Trophoblast cell (in vitro differentiated cells and primary cell): ENCODE measurements around the gene MRPL17.

Experiments used
- DNase-seq, 2 donors: peaks; one replicate each; pipeline ENCODE4 v3.0.0-alpha.2; 2016
- H2AFZ ChIP-seq: 2 replicates; pipeline ENCODE4 v1.6.1; 2013; ENCODE audit warnings: low read length, moderate library complexity, mild to moderate bottlenecking; ENCODE audit not compliant: insufficient read depth, poor library complexity
- H2AK5ac ChIP-seq: 2 replicates; pipeline ENCODE4 v1.6.1; 2013; ENCODE audit warnings: mild to moderate bottlenecking, low read length
- H2BK120ac ChIP-seq: 2 replicates; pipeline ENCODE4 v1.6.1; 2013; ENCODE audit warnings: low read length, mild to moderate bottlenecking, moderate library complexity; ENCODE audit not compliant: insufficient read depth, poor library complexity
- H2BK12ac ChIP-seq: 2 replicates; pipeline ENCODE4 v1.6.1; 2013; ENCODE audit warnings: mild to moderate bottlenecking, low read length, moderate library complexity
- H2BK5ac ChIP-seq: 2 replicates; pipeline ENCODE4 v1.6.1; 2013; ENCODE audit warnings: low read length, low read depth, moderate library complexity, mild to moderate bottlenecking; ENCODE audit not compliant: poor library complexity
- H3K14ac ChIP-seq: 2 replicates; pipeline ENCODE4 v1.6.1; 2013; ENCODE audit warnings: mild to moderate bottlenecking, low read length
- H3K18ac ChIP-seq: 2 replicates; pipeline ENCODE4 v1.6.1; 2013; ENCODE audit warnings: mild to moderate bottlenecking, low read length
- H3K23ac ChIP-seq: 2 replicates; pipeline ENCODE4 v1.6.1; 2013; ENCODE audit warnings: low read length
- H3K27ac ChIP-seq: 2 replicates; pipeline ENCODE4 v1.5.1; 2013; ENCODE audit warnings: low read depth, mild to moderate bottlenecking, inconsistent platforms, low read length, moderate library complexity
- H3K27me3 ChIP-seq: 2 replicates; pipeline ENCODE4 v1.6.1; 2013; ENCODE audit warnings: inconsistent platforms, mild to moderate bottlenecking, low read length, moderate library complexity; ENCODE audit not compliant: insufficient read depth
- H3K36me3 ChIP-seq, 2 experiments: 1 replicate in 1 of 2; 2 replicates in 1 of 2; pipeline ENCODE4 v1.6.1; 2013; ENCODE audit warnings: low read length in 2 of 2, mild to moderate bottlenecking in 2 of 2, moderate library complexity in 1 of 2; ENCODE audit not compliant: insufficient read depth in 2 of 2, control insufficient read depth in 1 of 2
- H3K4ac ChIP-seq: 2 replicates; pipeline ENCODE4 v1.6.1; 2013; ENCODE audit warnings: low read depth, mild to moderate bottlenecking, low read length, moderate library complexity
- H3K4me1 ChIP-seq, 2 experiments: 1 replicate in 1 of 2; 2 replicates in 1 of 2; pipeline ENCODE4 v1.6.1; 2013; ENCODE audit warnings: low read length in 2 of 2, mild to moderate bottlenecking in 2 of 2, moderate library complexity in 1 of 2; ENCODE audit not compliant: insufficient read depth in 2 of 2, control insufficient read depth in 1 of 2
- H3K4me2 ChIP-seq: 2 replicates; pipeline ENCODE4 v1.6.1; 2013; ENCODE audit warnings: inconsistent platforms, mild to moderate bottlenecking, low read length, moderate library complexity
- H3K4me3 ChIP-seq: 2 replicates; pipeline ENCODE4 v1.5.1; 2013; ENCODE audit warnings: mild to moderate bottlenecking, low read depth, low read length, inconsistent platforms
- H3K79me1 ChIP-seq: one replicate; pipeline ENCODE4 v1.6.1; 2013; ENCODE audit warnings: low read length
- H3K79me2 ChIP-seq: 2 replicates; pipeline ENCODE4 v1.6.1; 2013; ENCODE audit warnings: low read length, mild to moderate bottlenecking; ENCODE audit not compliant: control insufficient read depth, insufficient read depth, poor library complexity
- H3K9ac ChIP-seq: 2 replicates; pipeline ENCODE4 v1.6.1; 2013; ENCODE audit warnings: mild to moderate bottlenecking, low read length
- H3K9me3 ChIP-seq: 2 replicates; pipeline ENCODE4 v1.6.1; 2013; ENCODE audit warnings: low read depth, mild to moderate bottlenecking, control low read depth, inconsistent platforms, low read length; ENCODE audit not compliant: insufficient read depth
- H4K12ac ChIP-seq: 2 replicates; pipeline ENCODE4 v1.6.1; 2013; ENCODE audit warnings: low read depth, mild to moderate bottlenecking, low read length, moderate library complexity
- H4K8ac ChIP-seq: 2 replicates; pipeline ENCODE4 v1.6.1; 2013; ENCODE audit warnings: low read depth, mild to moderate bottlenecking, low read length, moderate library complexity
- H4K91ac ChIP-seq: one replicate; pipeline ENCODE4 v1.6.1; 2013; ENCODE audit warnings: low read depth, mild to moderate bottlenecking, low read length, moderate library complexity
- WGBS: extraction: QIAGEN DNeasy Blood & Tissue Kit; methylation state at CpG from one replicate; pipeline ENCODE4 v1.1.7; 2013; ENCODE audit warnings: missing lambda C conversion rate; ENCODE audit not compliant: insufficient read length, insufficient coverage; ENCODE audit errors: extremely low coverage; 5-methylcytosine and 5-hydroxymethylcytosine counted together

Gene MRPL17

GRCh38 chr11:6640985-6641701, 42.0 kb downstream of the MRPL17 start:
- no peaks in the 10 kb centered on the region for H3K36me3 ChIP-seq
- H3K79me2 ChIP-seq: no peaks in the 10 kb centered on the region
- no peak overlapping the region for H4K91ac ChIP-seq
- no peak overlapping the region for H2AFZ ChIP-seq
- H3K4me2 ChIP-seq: no peak overlapping the region
- H3K23ac ChIP-seq: no peak overlapping the region
- WGBS: no CpG with 5 or more reads among the region's 26 CpGs
- no peak overlapping the region for H3K4me3 ChIP-seq
- no peak overlapping the region for H3K27ac ChIP-seq
- H4K8ac ChIP-seq: no peak overlapping the region
- no peak overlapping the region for H4K12ac ChIP-seq
- no peak for DNase-seq
- H3K4ac ChIP-seq: no peak overlapping the region
- H3K14ac ChIP-seq: no peak overlapping the region
- H3K9me3 ChIP-seq: peaks cover 6% of the 10 kb centered on the region
- no peak overlapping the region for H3K18ac ChIP-seq
- no peaks in the 10 kb centered on the region for H3K27me3 ChIP-seq
- no peak overlapping the region for H2AK5ac ChIP-seq
- H3K9ac ChIP-seq: no peak overlapping the region
- H3K4me1 ChIP-seq: peaks cover 4 to 5% of the 10 kb centered on the region in 2 experiments
- no peak overlapping the region for H2BK120ac ChIP-seq
- H3K79me1 ChIP-seq: no peaks in the 10 kb centered on the region
- no peak overlapping the region for H2BK12ac ChIP-seq
- no peak overlapping the region for H2BK5ac ChIP-seq

- H3K4ac ChIP-seq: no peak overlapping the region
- WGBS: no CpG with 5 or more reads among the region's 36 CpGs
- no peak overlapping the region for H3K18ac ChIP-seq
- no peak overlapping the region for H3K14ac ChIP-seq
- H3K79me1 ChIP-seq: no peaks in the 10 kb centered on the region
- DNase-seq: no peak
- no peak overlapping the region for H3K4me2 ChIP-seq
- H4K8ac ChIP-seq: no peak overlapping the region
- H3K23ac ChIP-seq: no peak overlapping the region
- no peak overlapping the region for H2AFZ ChIP-seq
- H2BK12ac ChIP-seq: no peak overlapping the region
- no peaks in the 10 kb centered on the region for H3K36me3 ChIP-seq
- no peak overlapping the region for H3K4me3 ChIP-seq
- no peak overlapping the region for H3K27ac ChIP-seq
- no peak overlapping the region for H2BK120ac ChIP-seq
- no peaks in the 10 kb centered on the region for H3K79me2 ChIP-seq
- H4K12ac ChIP-seq: no peak overlapping the region
- H3K4me1 ChIP-seq: peaks cover 5 to 9% of the 10 kb centered on the region in 2 experiments
- no peak overlapping the region for H3K9ac ChIP-seq
- H2AK5ac ChIP-seq: no peak overlapping the region
- H2BK5ac ChIP-seq: no peak overlapping the region
- no peak overlapping the region for H4K91ac ChIP-seq
- peaks cover 6% of the 10 kb centered on the region for H3K9me3 ChIP-seq
- no peaks in the 10 kb centered on the region for H3K27me3 ChIP-seq
These were observed 42.8 kb downstream of the MRPL17 start for GRCh38 chr11:6640036-6640984.

- no peaks in the 10 kb centered on the region for H3K79me1 ChIP-seq
- H4K8ac ChIP-seq: no peak overlapping the region
- peaks cover 5 to 10% of the 10 kb centered on the region in 2 experiments for H3K4me1 ChIP-seq
- no peak overlapping the region for H4K91ac ChIP-seq
- DNase-seq: no peak
- H3K36me3 ChIP-seq: no peaks in the 10 kb centered on the region
- no peak overlapping the region for H3K9ac ChIP-seq
- H3K27ac ChIP-seq: no peak overlapping the region
- H2BK5ac ChIP-seq: no peak overlapping the region
- no peak overlapping the region for H3K18ac ChIP-seq
- no peak overlapping the region for H2AK5ac ChIP-seq
- H4K12ac ChIP-seq: no peak overlapping the region
- H2BK120ac ChIP-seq: no peak overlapping the region
- no peak overlapping the region for H3K4me2 ChIP-seq
- H2BK12ac ChIP-seq: no peak overlapping the region
- H3K14ac ChIP-seq: no peak overlapping the region
- H3K4ac ChIP-seq: no peak overlapping the region
- no peak overlapping the region for H3K23ac ChIP-seq
- no peaks in the 10 kb centered on the region for H3K27me3 ChIP-seq
- peaks cover 8% of the 10 kb centered on the region for H3K9me3 ChIP-seq
- H3K4me3 ChIP-seq: no peak overlapping the region
- WGBS: no CpG with 5 or more reads among the region's 4 CpGs
- no peak overlapping the region for H2AFZ ChIP-seq
- no peaks in the 10 kb centered on the region for H3K79me2 ChIP-seq
These were observed 44.7 kb downstream of the MRPL17 start for GRCh38 chr11:6638429-6638828.

- Histone ChIP-seq H3K79me2 (no peaks in the 10 kb centered on the region), H4K91ac (no peak overlapping the region), H2BK12ac (no peak overlapping the region), H2AK5ac (no peak overlapping the region), H3K4me1 (peaks cover 5 to 10% of the 10 kb centered on the region in 2 experiments), H3K14ac (no peak overlapping the region), H3K27me3 (no peaks in the 10 kb centered on the region), H3K79me1 (no peaks in the 10 kb centered on the region), H3K23ac (no peak overlapping the region), H3K4me3 (no peak overlapping the region), H2BK5ac (no peak overlapping the region), H3K9ac (no peak overlapping the region), H4K12ac (no peak overlapping the region), H2AFZ (no peak overlapping the region), H2BK120ac (no peak overlapping the region), H3K27ac (no peak overlapping the region), H4K8ac (no peak overlapping the region), H3K36me3 (no peaks in the 10 kb centered on the region), H3K4ac (no peak overlapping the region), H3K18ac (no peak overlapping the region), H3K9me3 (peaks cover 8% of the 10 kb centered on the region), H3K4me2 (no peak overlapping the region)
- no CpG with 5 or more reads among the region's 3 CpGs for WGBS
- DNase-seq: no peak
These were observed 45.3 kb downstream of the MRPL17 start for GRCh38 chr11:6637871-6638270.
